HUES6 (cell line): ENCODE measurements around the gene HIPK4.
A peak's percentile ranks its signal among the peaks of the same experiment; 100 is the strongest.
"Not testable (repeated sequence)": the region's sequence is repeated elsewhere in the genome, so short reads cannot be mapped to it uniquely, and the experiment has no call there.

ENCODE experiments used
- H3K27ac ChIP-seq: 2 replicates; pipeline ENCODE4 v1.7.0; 2013; ENCODE audit warnings: low read depth, mild to moderate bottlenecking, low read length, inconsistent platforms
- H3K27me3 ChIP-seq: 2 replicates; pipeline ENCODE4 v1.6.1; 2013; ENCODE audit warnings: low read length; ENCODE audit not compliant: control insufficient read depth, insufficient read depth
- H3K36me3 ChIP-seq: 2 replicates; pipeline ENCODE4 v1.6.1; 2013; ENCODE audit warnings: low read length; ENCODE audit not compliant: control insufficient read depth, insufficient read depth
- H3K4me1 ChIP-seq: 2 replicates; pipeline ENCODE4 v1.6.1; 2013; ENCODE audit warnings: low read length; ENCODE audit not compliant: control insufficient read depth, insufficient read depth
- H3K4me3 ChIP-seq: 2 replicates; pipeline ENCODE4 v1.5.1; 2013; ENCODE audit warnings: low read depth, low read length
- H3K9ac ChIP-seq: one replicate; pipeline ENCODE4 v1.6.1; 2013; ENCODE audit warnings: mild to moderate bottlenecking, low read length
- H3K9me3 ChIP-seq: 2 replicates; pipeline ENCODE4 v1.6.1; 2013; ENCODE audit warnings: low read depth, low read length; ENCODE audit not compliant: control insufficient read depth, insufficient read depth

Gene HIPK4

GRCh38 chr19:40390084-40390742 is at the start of gene HIPK4:
HIPK4 (minus strand) TSS chr19:40390181; CDS start chr19:40389902, 279 bp downstream.
- Histone ChIP-seq H3K36me3 (no peaks in the 10 kb centered on the region), H3K9me3 (no peaks in the 10 kb centered on the region), H3K9ac (no peak within 1 kb of the TSS), H3K27me3 (no peaks in the 10 kb centered on the region), H3K4me3 (no peak within 1 kb of the TSS), H3K4me1 (no peaks in the 10 kb centered on the region), H3K27ac (no peak within 1 kb of the TSS)

GRCh38 chr19:40438284-40438683 is 48.3 kb upstream of the HIPK4 start:
- H3K9me3 ChIP-seq, result no peaks in the 10 kb centered on the region
- no peak overlapping the region for H3K27ac ChIP-seq
- H3K9ac ChIP-seq, result no peak overlapping the region
- H3K4me3 ChIP-seq, result no peak overlapping the region
- peaks cover 14% of the 10 kb centered on the region for H3K4me1 ChIP-seq
- peaks cover 22% of the 10 kb centered on the region for H3K36me3 ChIP-seq
- no peaks in the 10 kb centered on the region for H3K27me3 ChIP-seq

- H3K9ac ChIP-seq, result peak overlapping the region; percentile 83
- H3K9me3 ChIP-seq, result no peaks in the 10 kb centered on the region
- no peaks in the 10 kb centered on the region for H3K36me3 ChIP-seq
- peak overlapping the region; percentile 56 for H3K4me3 ChIP-seq
- H3K27ac ChIP-seq, result peak overlapping the region; percentile 83
- H3K4me1 ChIP-seq, result peaks cover 15% of the 10 kb centered on the region
- no peaks in the 10 kb centered on the region for H3K27me3 ChIP-seq
Observed at GRCh38 chr19:40433391-40434216, 43.6 kb upstream of the HIPK4 start.

- H3K36me3 ChIP-seq, H3K9me3 ChIP-seq, H3K27me3 ChIP-seq, H3K4me3 ChIP-seq: not testable (repeated sequence)
- H3K27ac ChIP-seq, result peak overlapping the region; percentile 83
- H3K4me1 ChIP-seq, result peaks cover 15% of the 10 kb centered on the region
- peak overlapping the region; percentile 83 for H3K9ac ChIP-seq
Observed at GRCh38 chr19:40432760-40433159, 42.8 kb upstream of the HIPK4 start.

GRCh38 chr19:40431698-40432097 is 41.7 kb upstream of the HIPK4 start:
- no peak overlapping the region for H3K4me3 ChIP-seq
- no peaks in the 10 kb centered on the region for H3K27me3 ChIP-seq
- no peaks in the 10 kb centered on the region for H3K36me3 ChIP-seq
- no peak overlapping the region for H3K27ac ChIP-seq
- H3K9me3 ChIP-seq, result no peaks in the 10 kb centered on the region
- no peak overlapping the region for H3K9ac ChIP-seq
- peaks cover 15% of the 10 kb centered on the region for H3K4me1 ChIP-seq

- not testable (repeated sequence) for H3K9me3 ChIP-seq, H3K9ac ChIP-seq, H3K27ac ChIP-seq, H3K36me3 ChIP-seq, H3K4me3 ChIP-seq, H3K27me3 ChIP-seq
- H3K4me1 ChIP-seq, result peaks cover 15% of the 10 kb centered on the region
Observed at GRCh38 chr19:40430242-40430641, 40.3 kb upstream of the HIPK4 start.

GRCh38 chr19:40428197-40428596 is 38.2 kb upstream of the HIPK4 start:
- not testable (repeated sequence) for H3K36me3 ChIP-seq, H3K27me3 ChIP-seq, H3K4me3 ChIP-seq, H3K9me3 ChIP-seq, H3K27ac ChIP-seq, H3K9ac ChIP-seq
- peaks cover 13% of the 10 kb centered on the region for H3K4me1 ChIP-seq

GRCh38 chr19:40425450-40426287 is 35.7 kb upstream of the HIPK4 start, which contains the start of gene SERTAD1:
SERTAD1 (minus strand) TSS chr19:40425992; CDS start chr19:40423546, 2,446 bp downstream.
- Histone ChIP-seq H3K27ac (peak within 1 kb of the TSS; percentile 84; the same call in 1 of the 2 replicates), H3K4me1 (peaks cover 5% of the 10 kb centered on the region; the same call in 1 of the 2 replicates), H3K4me3 (peak within 1 kb of the TSS; percentile 70), H3K36me3 (peaks cover 12% of the 10 kb centered on the region), H3K27me3 (no peaks in the 10 kb centered on the region), H3K9me3 (no peaks in the 10 kb centered on the region), H3K9ac (peak within 1 kb of the TSS; percentile 91)

- H3K4me3 ChIP-seq, result peak overlapping the region; percentile 70
- peaks cover 12% of the 10 kb centered on the region for H3K36me3 ChIP-seq
- H3K4me1 ChIP-seq, result peaks cover 5% of the 10 kb centered on the region; the same call in 1 of the 2 replicates
- H3K9me3 ChIP-seq, result no peaks in the 10 kb centered on the region
- H3K9ac ChIP-seq, result peak overlapping the region; percentile 91
- no peaks in the 10 kb centered on the region for H3K27me3 ChIP-seq
- peak overlapping the region; percentile 84; the same call in 1 of the 2 replicates for H3K27ac ChIP-seq
Observed at GRCh38 chr19:40424637-40425449, 34.9 kb upstream of the HIPK4 start.

GRCh38 chr19:40423938-40424337 is 34.0 kb upstream of the HIPK4 start:
- Histone ChIP-seq H3K27ac (no peak overlapping the region), H3K9me3 (no peaks in the 10 kb centered on the region), H3K36me3 (peaks cover 12% of the 10 kb centered on the region), H3K27me3 (no peaks in the 10 kb centered on the region), H3K4me3 (no peak overlapping the region), H3K9ac (no peak overlapping the region), H3K4me1 (peaks cover 5% of the 10 kb centered on the region; the same call in 1 of the 2 replicates)
